BJ (cell line): Measurements from ENCODE around the gene SERPINE2. TPM values are rescaled to one million over a fixed set of nuclear protein-coding genes. Genes with fewer than 3 reads are reported as not detected.

Experiments used
- CTCF ChIA-PET: fragments of 350-600 bp; formaldehyde crosslinking; extraction: SDS; loops from one replicate; lab custom pipeline; 2021; ENCODE audit warnings: antibody characterized with exemption, inconsistent platforms; lab: Yijun Ruan, JAX
- POLR2A ChIA-PET: fragments of 300-600 bp; sonication (Branson Sonifier 250); formaldehyde crosslinking; extraction: SDS; loops from one replicate; lab custom pipeline; 2021; ENCODE audit warnings: antibody characterized with exemption; lab: Charles Lee
- DNase-seq: peaks from one replicate; pipeline ENCODE4 v3.0.0-alpha.2; 2011; ENCODE audit warnings: low read depth
- H3K27me3 ChIP-seq: 2 replicates; pipeline ENCODE4 v1.6.0; 2011; ENCODE audit warnings: low read length; ENCODE audit not compliant: control insufficient read depth, insufficient read depth
- H3K36me3 ChIP-seq: 2 replicates; pipeline ENCODE4 v1.5.1; 2011; ENCODE audit warnings: low read length; ENCODE audit not compliant: control insufficient read depth, insufficient read depth
- H3K4me3 ChIP-seq: 2 replicates; pipeline ENCODE4 v1.5.1; 2011; ENCODE audit warnings: low read depth, mild to moderate bottlenecking, control low read depth, low read length
- CTCF ChIP-seq: IDR thresholded peaks from 2 replicates; pipeline ENCODE4 v1.5.1; 2011; ENCODE audit warnings: low read depth, mild to moderate bottlenecking, control low read depth, inconsistent platforms, low read length, moderate library complexity; ENCODE audit not compliant: insufficient read depth
- polyA minus RNA-seq: library from RNA; depleted of rRNA, polyadenylated mRNA; stranded (reverse); fragments of >200 nt; gene quantifications from 2 replicates; pipeline ENCODE4 v1.2.3, GENCODE V29; 2011; rRNA and poly(A)+ RNA removed
- polyA plus RNA-seq: library from polyadenylated mRNA; depleted of rRNA; stranded (reverse); fragments of >200 nt; gene quantifications from 2 replicates; pipeline ENCODE4 v1.2.3, GENCODE V29; 2011; rRNA removed

Gene SERPINE2, protein sequence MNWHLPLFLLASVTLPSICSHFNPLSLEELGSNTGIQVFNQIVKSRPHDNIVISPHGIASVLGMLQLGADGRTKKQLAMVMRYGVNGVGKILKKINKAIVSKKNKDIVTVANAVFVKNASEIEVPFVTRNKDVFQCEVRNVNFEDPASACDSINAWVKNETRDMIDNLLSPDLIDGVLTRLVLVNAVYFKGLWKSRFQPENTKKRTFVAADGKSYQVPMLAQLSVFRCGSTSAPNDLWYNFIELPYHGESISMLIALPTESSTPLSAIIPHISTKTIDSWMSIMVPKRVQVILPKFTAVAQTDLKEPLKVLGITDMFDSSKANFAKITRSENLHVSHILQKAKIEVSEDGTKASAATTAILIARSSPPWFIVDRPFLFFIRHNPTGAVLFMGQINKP
- polyA plus RNA-seq (387 and 750 TPM in 2 replicates), polyA minus RNA-seq (291 and 354 TPM in 2 replicates)

DNA sequence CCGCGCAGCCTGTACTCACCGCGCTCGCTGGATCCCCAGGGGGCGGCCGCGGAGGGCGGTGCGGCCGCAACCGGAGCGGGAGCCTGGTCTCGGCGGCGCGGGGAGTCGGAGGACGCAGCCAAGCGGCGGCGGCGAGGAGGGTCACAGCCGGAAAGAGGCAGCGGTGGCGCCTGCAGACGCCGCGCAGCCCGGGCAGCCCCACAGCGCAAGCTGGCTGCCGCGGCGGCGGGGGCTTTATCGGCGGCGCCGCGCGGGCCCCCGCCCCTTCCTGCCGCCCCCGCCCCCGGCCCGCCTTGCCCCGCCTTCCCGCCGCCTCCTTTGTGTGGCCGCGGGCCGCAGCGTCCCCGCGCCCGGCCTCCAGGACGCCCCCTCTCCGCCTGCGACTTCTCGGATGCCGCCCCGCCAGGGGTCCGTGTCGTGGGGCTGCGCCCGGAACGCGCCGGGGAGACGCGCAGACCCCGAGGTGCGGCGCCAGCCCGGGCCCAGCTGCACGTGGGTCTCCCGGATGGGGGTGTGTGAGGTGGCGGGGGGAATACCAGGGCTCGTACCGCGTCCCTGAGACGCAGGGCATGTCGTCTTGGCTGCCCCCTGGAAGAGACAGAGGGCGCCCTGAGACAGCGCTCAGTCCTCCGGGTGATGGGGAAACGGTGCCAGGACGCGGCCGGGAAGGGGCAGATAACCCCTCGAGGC lies at the start of gene SERPINE2:
Gene SERPINE2, minus strand, starts transcription at position 207 of the 690 bp plus-strand sequence. CDS start 37,386 bp downstream, outside the sequence.
- TF ChIP-seq CTCF: peak; percentile 60
- ChIA-PET POLR2A (interaction anchor here (0.8 kb wide), 1 partner anchor 232 kb away, joined by 3 read pairs; no protein-coding TSS in a partner anchor), CTCF (interaction anchor here (0.5 to 2.0 kb wide), 14 partner anchors 24 to 248 kb away, joined by 3 to 21 read pairs (median 4); no protein-coding TSS in a partner anchor)
- Histone ChIP-seq H3K4me3 (peak within 1 kb of the TSS; percentile 72), H3K27me3 (no peaks in the 10 kb centered on the region), H3K36me3 (peaks cover 3% of the 10 kb centered on the region; the same call in 1 of the 2 replicates)
- DNase-seq: no peak

- no peak for TF ChIP-seq CTCF
- CTCF ChIA-PET: interaction anchor here (0.8 to 1.6 kb wide), 4 partner anchors 10 to 93 kb away, joined by 3 to 7 read pairs (median 4); partner anchors contain the start of gene SERPINE2
- Histone ChIP-seq H3K27me3 (no peaks in the 10 kb centered on the region), H3K4me3 (no peak overlapping the region), H3K36me3 (no peaks in the 10 kb centered on the region)
- POLR2A ChIA-PET: no interaction called here
- DNase-seq: peak; percentile 95
Observed at GRCh38 chr2:224086226-224086914, 47.3 kb upstream of the SERPINE2 start.

DNA sequence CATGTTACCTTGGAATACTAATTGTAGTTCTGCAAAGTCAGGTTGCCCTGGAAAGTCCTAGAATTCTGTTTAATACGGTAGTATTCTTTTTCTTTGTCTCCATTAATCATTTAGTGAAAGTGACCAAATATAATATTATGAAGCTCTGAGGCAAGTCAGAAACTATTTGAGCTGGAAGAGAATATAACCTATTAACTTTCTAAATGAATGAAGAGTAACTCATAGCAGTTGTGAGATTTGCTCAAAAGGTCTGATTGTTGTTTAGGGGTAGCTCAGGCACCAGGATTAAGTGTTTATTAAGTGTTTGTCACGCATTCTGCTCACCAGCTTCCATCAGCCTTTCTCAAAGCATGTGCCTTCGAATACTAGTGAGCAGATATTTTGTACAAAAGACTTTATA lies 46.7 kb upstream of the SERPINE2 start:
- H3K27me3 ChIP-seq: no peaks in the 10 kb centered on the region
- ChIA-PET CTCF (interaction anchor here (0.8 to 1.6 kb wide), 4 partner anchors 10 to 92 kb away, joined by 3 to 7 read pairs (median 4); partner anchors contain the start of gene SERPINE2), POLR2A (interaction anchor here (0.6 kb wide), 1 partner anchor 17 kb away, joined by 3 read pairs; no protein-coding TSS in a partner anchor)
- no peak overlapping the region for H3K4me3 ChIP-seq
- TF ChIP-seq CTCF: no peak
- DNase-seq: no peak
- no peaks in the 10 kb centered on the region for H3K36me3 ChIP-seq

GRCh38 chr2:224085246-224085645 lies 46.2 kb upstream of the SERPINE2 start:
- H3K4me3 ChIP-seq: no peak overlapping the region
- H3K27me3 ChIP-seq: no peaks in the 10 kb centered on the region
- DNase-seq: no peak
- POLR2A ChIA-PET: interaction anchor here (0.6 kb wide), 1 partner anchor 17 kb away, joined by 3 read pairs; no protein-coding TSS in a partner anchor
- CTCF ChIA-PET: interaction anchor here (0.8 to 1.6 kb wide), 4 partner anchors 11 to 92 kb away, joined by 3 to 7 read pairs (median 4); partner anchors contain the start of gene SERPINE2
- H3K36me3 ChIP-seq: no peaks in the 10 kb centered on the region
- no peak for TF ChIP-seq CTCF
